ENCODE results near the gene ETF1.

The ETF1 gene

DNA sequence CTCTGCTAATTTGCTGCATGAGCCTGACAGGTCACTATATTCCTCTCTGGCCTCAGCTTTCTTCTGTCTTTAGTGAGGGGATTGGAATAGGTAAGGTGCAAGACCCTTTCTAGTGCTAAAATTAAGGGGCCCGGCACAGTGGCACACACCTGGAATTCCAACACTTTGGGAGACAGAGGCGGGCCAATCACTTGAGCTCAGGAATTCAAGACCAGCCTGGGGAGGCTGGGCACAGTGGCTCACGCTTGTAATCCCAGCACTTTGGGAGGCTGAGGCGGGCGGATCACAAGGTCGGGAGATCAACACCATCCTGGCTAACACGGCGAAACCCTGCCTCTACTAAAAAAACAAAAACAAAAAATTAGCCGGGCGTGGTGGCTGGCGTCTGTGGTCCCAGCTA is 40.5 kb downstream of the ETF1 start:
- H3K36me3 ChIP-seq (ENCODE audit: control insufficient read depth in 1 of 2, insufficient read depth in 2 of 2, low read length in 2 of 2), result peaks cover 3 to 9% of the 10 kb centered on the region in 2 donors
- H3K4me1 ChIP-seq (ENCODE audit: control insufficient read depth in 1 of 2, insufficient read depth in 2 of 2, low read length in 2 of 2), result peaks cover 8 to 18% of the 10 kb centered on the region in 2 donors
- no peaks in the 10 kb centered on the region for H3K27me3 ChIP-seq (ENCODE audit: low read depth, low read length)
- H3K9me3 ChIP-seq (ENCODE audit: control insufficient read depth in 1 of 2, low read length in 2 of 2), result no peaks in the 10 kb centered on the region
- H3K27ac ChIP-seq (ENCODE audit: low read length), result no peak overlapping the region
- no peak overlapping the region for H3K4me3 ChIP-seq (ENCODE audit: low read depth in 1 of 2, low read length in 2 of 2)

DNA sequence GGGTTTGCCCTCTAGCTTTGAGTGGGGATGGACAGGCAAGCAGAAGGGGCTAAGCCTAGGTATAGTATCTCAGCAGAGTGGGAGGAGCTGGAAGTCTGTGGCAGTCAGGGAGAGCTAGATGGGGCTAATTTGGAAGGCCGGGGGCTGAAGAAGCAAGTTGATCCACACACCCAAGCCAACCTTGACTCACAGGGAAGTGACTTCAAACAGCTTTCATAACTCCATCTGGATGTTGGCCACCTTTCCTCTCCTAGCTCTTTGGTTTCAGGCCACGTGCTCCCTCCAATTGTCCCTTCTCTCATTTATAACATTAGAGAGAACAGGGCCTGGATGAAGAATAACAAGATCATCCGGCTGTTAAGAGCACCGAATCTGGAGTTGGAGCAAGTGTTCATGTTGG is 40.9 kb downstream of the ETF1 start:
- Histone ChIP-seq H3K4me1 (ENCODE audit: control insufficient read depth in 1 of 2, insufficient read depth in 2 of 2, low read length in 2 of 2) (peaks cover 8 to 18% of the 10 kb centered on the region in 2 donors), H3K27ac (ENCODE audit: low read length) (no peak overlapping the region), H3K4me3 (ENCODE audit: low read depth in 1 of 2, low read length in 2 of 2) (no peak overlapping the region), H3K36me3 (ENCODE audit: control insufficient read depth in 1 of 2, insufficient read depth in 2 of 2, low read length in 2 of 2) (peaks cover 3 to 8% of the 10 kb centered on the region in 2 donors), H3K9me3 (ENCODE audit: control insufficient read depth in 1 of 2, low read length in 2 of 2) (no peaks in the 10 kb centered on the region), H3K27me3 (ENCODE audit: low read depth, low read length) (no peaks in the 10 kb centered on the region)

- Histone ChIP-seq H3K36me3 (ENCODE audit: control insufficient read depth in 1 of 2, insufficient read depth in 2 of 2, low read length in 2 of 2) (no peaks in the 10 kb centered on the region), H3K9me3 (ENCODE audit: control insufficient read depth in 1 of 2, low read length in 2 of 2) (no peaks in the 10 kb centered on the region), H3K4me3 (ENCODE audit: low read depth in 1 of 2, low read length in 2 of 2) (no peak overlapping the region), H3K4me1 (ENCODE audit: control insufficient read depth in 1 of 2, insufficient read depth in 2 of 2, low read length in 2 of 2) (peaks cover 2 to 4% of the 10 kb centered on the region in 2 donors), H3K27ac (ENCODE audit: low read length) (no peak overlapping the region), H3K27me3 (ENCODE audit: low read depth, low read length) (no peaks in the 10 kb centered on the region)
Observed at GRCh38 chr5:138498376-138498775, 44.7 kb downstream of the ETF1 start.

DNA sequence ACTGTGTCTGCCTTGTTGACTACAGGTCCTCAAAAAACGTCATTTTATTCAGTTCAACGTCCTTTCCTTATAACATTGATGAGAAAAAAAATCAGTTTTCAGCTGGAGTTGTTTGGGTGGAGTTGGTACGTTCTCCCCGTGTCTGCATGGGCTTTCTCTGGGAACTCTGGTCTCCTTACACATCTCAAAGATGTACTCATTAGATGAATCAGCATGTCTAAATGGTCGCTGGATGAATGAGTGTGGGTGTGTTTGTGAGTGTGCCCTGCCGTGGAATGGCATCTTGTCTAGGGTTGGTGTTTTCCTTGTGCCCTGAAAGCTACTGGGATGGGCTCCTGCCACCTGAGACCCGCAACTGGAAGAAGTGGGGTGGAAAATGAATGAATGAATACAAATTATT is 47.7 kb downstream of the ETF1 start:
- no peaks in the 10 kb centered on the region for H3K36me3 ChIP-seq (ENCODE audit: control insufficient read depth in 1 of 2, insufficient read depth in 2 of 2, low read length in 2 of 2)
- H3K4me3 ChIP-seq (ENCODE audit: low read depth in 1 of 2, low read length in 2 of 2), result no peak overlapping the region
- H3K4me1 ChIP-seq (ENCODE audit: control insufficient read depth in 1 of 2, insufficient read depth in 2 of 2, low read length in 2 of 2), result peaks cover 9 to 11% of the 10 kb centered on the region in 2 donors
- peaks cover 11% of the 10 kb centered on the region for H3K27me3 ChIP-seq (ENCODE audit: low read depth, low read length)
- H3K9me3 ChIP-seq (ENCODE audit: control insufficient read depth in 1 of 2, low read length in 2 of 2), result no peaks in the 10 kb centered on the region
- H3K27ac ChIP-seq (ENCODE audit: low read length), result no peak overlapping the region

DNA sequence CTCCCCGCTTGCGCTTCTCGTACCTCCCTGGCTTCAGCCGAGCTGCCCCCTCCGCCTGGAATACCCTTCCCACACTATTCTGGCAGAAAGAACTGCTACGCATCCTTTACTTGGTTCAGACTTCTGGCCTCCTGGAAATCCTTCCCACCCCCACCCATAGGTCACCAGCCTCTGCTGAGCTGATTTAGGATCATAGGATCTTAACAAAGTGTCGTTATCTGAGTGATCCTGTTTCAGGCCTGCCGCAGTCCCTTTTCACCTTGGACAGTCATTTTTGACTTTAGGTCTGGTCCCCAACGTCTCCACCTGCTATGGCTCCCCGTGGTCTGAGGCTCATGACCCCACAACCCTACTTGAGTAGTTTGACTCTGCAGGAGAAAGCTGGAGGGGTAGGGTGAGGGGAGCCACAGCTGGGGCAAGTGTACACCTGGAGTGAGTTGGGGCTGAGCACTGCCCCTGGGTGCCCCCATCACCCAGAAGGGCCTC is 50.4 kb downstream of the ETF1 start:
- Histone ChIP-seq H3K4me3 (ENCODE audit: low read depth in 1 of 2, low read length in 2 of 2) (peak overlapping the region; percentile 70 to 71), H3K4me1 (ENCODE audit: control insufficient read depth in 1 of 2, insufficient read depth in 2 of 2, low read length in 2 of 2) (peaks cover 9 to 11% of the 10 kb centered on the region in 2 donors), H3K9me3 (ENCODE audit: control insufficient read depth in 1 of 2, low read length in 2 of 2) (no peaks in the 10 kb centered on the region), H3K27me3 (ENCODE audit: low read depth, low read length) (peaks cover 17% of the 10 kb centered on the region), H3K36me3 (ENCODE audit: control insufficient read depth in 1 of 2, insufficient read depth in 2 of 2, low read length in 2 of 2) (no peaks in the 10 kb centered on the region), H3K27ac (ENCODE audit: low read length) (peak overlapping the region; percentile 39)

DNA sequence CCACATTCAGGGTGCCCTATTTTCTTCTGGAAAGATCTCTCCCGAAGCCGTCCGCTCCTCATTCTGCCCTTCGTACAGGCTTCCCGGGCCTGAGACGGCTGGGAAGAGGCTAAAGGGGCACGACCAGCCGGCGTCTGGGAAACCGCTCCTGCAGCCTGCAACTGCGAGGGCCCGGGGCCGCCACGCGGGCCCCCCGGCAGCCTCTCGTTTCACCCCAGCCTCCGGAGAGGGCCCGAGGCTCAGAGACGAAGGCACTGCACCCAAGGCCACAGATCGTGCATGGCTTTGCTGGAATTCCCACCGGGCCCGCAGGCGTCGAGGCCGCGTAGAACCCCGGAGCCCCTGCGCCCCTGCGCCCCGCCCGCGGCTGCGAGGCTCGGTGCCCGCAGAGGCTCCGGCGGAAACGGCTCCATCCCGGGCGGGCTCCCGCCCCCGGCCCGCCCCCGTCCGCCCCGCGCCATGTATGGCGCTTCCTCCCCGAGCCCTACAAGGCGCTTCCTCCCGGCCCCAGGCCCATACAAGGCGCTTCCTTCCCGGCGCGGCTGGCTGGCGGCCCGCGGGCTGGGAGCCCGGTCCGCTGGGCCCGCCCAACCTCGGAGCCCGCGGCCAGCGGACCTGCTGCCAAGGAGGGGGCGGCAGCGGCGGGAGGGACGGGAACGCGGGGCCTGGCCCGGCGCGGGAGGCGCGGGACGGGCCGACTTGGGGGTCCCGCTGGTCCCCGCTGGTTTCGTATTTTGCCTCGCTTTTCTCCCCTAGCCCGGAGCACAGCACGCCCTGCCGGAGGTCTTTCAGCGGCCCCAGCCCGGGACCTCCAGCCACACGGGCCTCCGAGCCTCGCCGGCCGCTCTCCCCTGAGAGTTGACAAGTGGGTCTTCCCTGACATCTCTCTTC is 51.1 kb downstream of the ETF1 start:
- peak overlapping the region; percentile 70 to 71 for H3K4me3 ChIP-seq (ENCODE audit: low read depth in 1 of 2, low read length in 2 of 2)
- peaks cover 9 to 11% of the 10 kb centered on the region in 2 donors for H3K4me1 ChIP-seq (ENCODE audit: control insufficient read depth in 1 of 2, insufficient read depth in 2 of 2, low read length in 2 of 2)
- H3K27me3 ChIP-seq (ENCODE audit: low read depth, low read length), result peaks cover 17% of the 10 kb centered on the region
- peak overlapping the region; percentile 39 for H3K27ac ChIP-seq (ENCODE audit: low read length)
- H3K36me3 ChIP-seq (ENCODE audit: control insufficient read depth in 1 of 2, insufficient read depth in 2 of 2, low read length in 2 of 2), result no peaks in the 10 kb centered on the region
- no peaks in the 10 kb centered on the region for H3K9me3 ChIP-seq (ENCODE audit: control insufficient read depth in 1 of 2, low read length in 2 of 2)

DNA sequence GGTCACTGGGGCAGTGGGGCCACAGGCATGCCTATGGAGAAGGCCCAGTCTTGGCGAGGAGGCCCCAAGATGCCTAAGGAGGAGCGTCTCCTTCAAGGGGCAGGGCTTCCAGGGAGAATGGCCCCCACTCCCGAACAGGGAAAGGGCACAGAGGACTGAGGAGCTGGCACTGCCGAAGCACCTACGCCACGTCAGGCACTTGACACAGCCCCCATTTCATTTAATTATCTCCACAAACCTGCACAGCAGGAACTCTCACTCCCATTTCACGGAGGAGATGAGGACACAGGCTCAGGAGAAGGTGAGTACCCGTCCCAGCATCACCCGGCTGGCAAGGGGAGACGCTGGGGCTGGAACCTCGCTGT is 51.8 kb downstream of the ETF1 start:
- H3K27ac ChIP-seq (ENCODE audit: low read length), result no peak overlapping the region
- H3K4me3 ChIP-seq (ENCODE audit: low read depth in 1 of 2, low read length in 2 of 2), result peak overlapping the region; percentile 53 to 70
- H3K4me1 ChIP-seq (ENCODE audit: control insufficient read depth in 1 of 2, insufficient read depth in 2 of 2, low read length in 2 of 2), result peaks cover 9 to 11% of the 10 kb centered on the region in 2 donors
- no peaks in the 10 kb centered on the region for H3K9me3 ChIP-seq (ENCODE audit: control insufficient read depth in 1 of 2, low read length in 2 of 2)
- peaks cover 17% of the 10 kb centered on the region for H3K27me3 ChIP-seq (ENCODE audit: low read depth, low read length)
- H3K36me3 ChIP-seq (ENCODE audit: control insufficient read depth in 1 of 2, insufficient read depth in 2 of 2, low read length in 2 of 2), result no peaks in the 10 kb centered on the region

DNA sequence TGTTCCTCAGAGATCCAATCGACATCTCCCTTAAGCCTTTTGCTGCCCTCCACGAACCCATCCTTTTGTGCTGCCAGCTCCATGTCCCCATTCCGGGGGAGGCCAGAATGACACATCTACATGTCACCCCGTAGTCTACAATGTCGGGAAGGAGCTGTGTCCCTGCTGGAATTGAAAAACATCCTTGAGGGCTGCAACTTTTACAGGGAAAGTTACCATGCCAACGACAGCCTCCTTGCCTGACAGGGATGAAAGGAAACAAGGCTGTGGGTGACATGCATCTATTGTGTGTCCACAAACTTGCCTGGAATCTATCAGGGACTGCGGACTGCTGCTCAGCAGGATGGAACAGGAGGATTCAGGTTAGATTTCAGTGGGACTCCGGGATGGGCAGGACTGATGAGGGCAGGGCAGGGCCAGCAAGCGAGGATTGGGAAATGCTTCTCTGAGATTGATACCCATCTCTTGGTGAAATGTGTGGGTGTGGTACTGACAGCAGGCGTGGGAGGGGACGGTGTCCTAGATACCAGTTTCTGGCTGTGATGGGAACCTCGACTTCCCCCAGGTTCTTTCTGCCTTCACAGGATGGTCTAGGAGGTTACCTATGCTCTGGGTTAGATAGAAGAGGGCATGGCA is 52.3 kb downstream of the ETF1 start:
- H3K27ac ChIP-seq (ENCODE audit: low read length), result no peak overlapping the region
- peaks cover 9 to 11% of the 10 kb centered on the region in 2 donors for H3K4me1 ChIP-seq (ENCODE audit: control insufficient read depth in 1 of 2, insufficient read depth in 2 of 2, low read length in 2 of 2)
- H3K36me3 ChIP-seq (ENCODE audit: control insufficient read depth in 1 of 2, insufficient read depth in 2 of 2, low read length in 2 of 2), result no peaks in the 10 kb centered on the region
- no peaks in the 10 kb centered on the region for H3K9me3 ChIP-seq (ENCODE audit: control insufficient read depth in 1 of 2, low read length in 2 of 2)
- peak overlapping the region in 1 of 2 donors; percentile 70 for H3K4me3 ChIP-seq (ENCODE audit: low read depth in 1 of 2, low read length in 2 of 2)
- H3K27me3 ChIP-seq (ENCODE audit: low read depth, low read length), result peaks cover 17% of the 10 kb centered on the region

GRCh38 chr5:138489683-138490061 is 53.4 kb downstream of the ETF1 start:
- Histone ChIP-seq H3K36me3 (ENCODE audit: control insufficient read depth in 1 of 2, insufficient read depth in 2 of 2, low read length in 2 of 2) (no peaks in the 10 kb centered on the region), H3K4me1 (ENCODE audit: control insufficient read depth in 1 of 2, insufficient read depth in 2 of 2, low read length in 2 of 2) (peaks cover 9 to 11% of the 10 kb centered on the region in 2 donors), H3K9me3 (ENCODE audit: control insufficient read depth in 1 of 2, low read length in 2 of 2) (no peaks in the 10 kb centered on the region), H3K27me3 (ENCODE audit: low read depth, low read length) (peaks cover 17% of the 10 kb centered on the region), H3K4me3 (ENCODE audit: low read depth in 1 of 2, low read length in 2 of 2) (no peak overlapping the region), H3K27ac (ENCODE audit: low read length) (no peak overlapping the region)

DNA sequence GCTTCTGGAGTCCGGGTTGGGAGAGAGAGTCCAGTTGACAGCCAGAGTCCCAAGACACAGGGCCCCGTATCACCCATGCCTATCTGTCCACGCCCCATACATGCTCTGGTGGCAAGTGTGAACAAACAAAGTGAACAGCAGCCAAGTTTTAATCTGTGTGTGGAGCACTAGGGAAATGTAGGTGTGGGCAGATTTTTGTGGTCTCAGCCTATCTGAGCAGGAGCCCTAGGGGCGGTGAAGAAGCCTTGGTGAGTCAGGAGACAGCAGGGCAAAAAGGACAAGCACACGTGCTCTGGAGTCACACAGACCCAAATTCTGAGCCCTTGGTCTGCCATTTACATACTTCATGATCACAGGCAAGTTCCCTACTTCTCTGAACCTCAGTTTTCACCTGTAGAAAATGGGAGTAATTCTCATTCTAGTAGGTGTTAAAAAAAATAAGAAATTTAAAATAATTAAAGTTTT is 54.5 kb downstream of the ETF1 start:
- Histone ChIP-seq H3K27ac (ENCODE audit: low read length) (no peak overlapping the region), H3K4me3 (ENCODE audit: low read depth in 1 of 2, low read length in 2 of 2) (no peak overlapping the region), H3K27me3 (ENCODE audit: low read depth, low read length) (peaks cover 17% of the 10 kb centered on the region), H3K36me3 (ENCODE audit: control insufficient read depth in 1 of 2, insufficient read depth in 2 of 2, low read length in 2 of 2) (no peaks in the 10 kb centered on the region), H3K9me3 (ENCODE audit: control insufficient read depth in 1 of 2, low read length in 2 of 2) (no peaks in the 10 kb centered on the region), H3K4me1 (ENCODE audit: control insufficient read depth in 1 of 2, insufficient read depth in 2 of 2, low read length in 2 of 2) (peaks cover 9 to 11% of the 10 kb centered on the region in 2 donors)

DNA sequence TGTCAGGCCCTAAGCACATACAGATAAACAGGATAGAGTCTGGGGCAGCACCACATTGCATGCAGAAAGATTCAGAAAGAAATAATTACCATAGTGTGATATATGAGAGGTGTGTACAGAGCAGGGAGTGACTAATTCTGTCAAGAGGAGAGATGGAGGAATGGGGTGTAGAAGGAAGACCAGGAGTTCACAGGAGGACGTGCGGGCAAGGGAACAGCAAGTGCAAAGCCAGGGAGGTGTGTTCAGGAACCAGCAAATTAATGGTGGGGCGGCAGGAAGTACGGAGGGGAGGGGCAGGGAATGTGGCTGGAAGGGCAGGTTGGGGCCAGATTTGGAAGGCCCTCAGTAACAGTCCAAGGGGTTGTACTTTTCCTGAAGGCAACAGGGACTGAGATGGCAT is 60.4 kb downstream of the ETF1 start:
- no peaks in the 10 kb centered on the region for H3K9me3 ChIP-seq (ENCODE audit: control insufficient read depth in 1 of 2, low read length in 2 of 2)
- H3K4me3 ChIP-seq (ENCODE audit: low read depth in 1 of 2, low read length in 2 of 2), result no peak overlapping the region
- H3K4me1 ChIP-seq (ENCODE audit: control insufficient read depth in 1 of 2, insufficient read depth in 2 of 2, low read length in 2 of 2), result no peaks in the 10 kb centered on the region
- no peak overlapping the region for H3K27ac ChIP-seq (ENCODE audit: low read length)
- H3K27me3 ChIP-seq (ENCODE audit: low read depth, low read length), result no peaks in the 10 kb centered on the region
- H3K36me3 ChIP-seq (ENCODE audit: control insufficient read depth in 1 of 2, insufficient read depth in 2 of 2, low read length in 2 of 2), result no peaks in the 10 kb centered on the region
